Calu3 (cell line): ENCODE measurements around the gene HNRNPK. TPM values are rescaled to one million over a fixed set of nuclear protein-coding genes. Genes with fewer than 3 reads are reported as not detected.

Experiments
- Bru-seq: library from RNA; stranded (reverse); fragments of 400-500 nt; gene quantifications from one replicate; lab custom pipeline; 2021; lab: Mats Ljungman, UMichigan
- BruChase-seq, 2 experiments: library from RNA; stranded (reverse); fragments of 400-500 nt; gene quantifications; one replicate each; lab custom pipeline; 2021; lab: Mats Ljungman, UMichigan
- BruUV-seq: library from RNA; stranded (reverse); fragments of 400-500 nt; replicated peaks from 2 replicates; lab custom pipeline; 2021; lab: Mats Ljungman, UMichigan
- CTCF ChIA-PET: fragments of 300-600 bp; sonication (Branson Sonifier 250); formaldehyde crosslinking; loops from one replicate; lab custom pipeline; 2022; ENCODE audit warnings: antibody characterized with exemption; lab: Charles Lee
- DNase-seq: peaks from one replicate; pipeline ENCODE4 v3.0.0; 2022
- H3K27ac Mint-ChIP-seq: one replicate; pipeline ENCODE4 v1.8.0; 2022; ENCODE audit warnings: mixed read lengths; ENCODE audit not compliant: unreplicated experiment
- H3K27me3 Mint-ChIP-seq: one replicate; pipeline ENCODE4 v1.8.0; 2022; ENCODE audit warnings: mixed read lengths; ENCODE audit not compliant: unreplicated experiment
- H3K36me3 Mint-ChIP-seq: one replicate; pipeline ENCODE4 v1.8.0; 2022; ENCODE audit warnings: mild to moderate bottlenecking, moderate library complexity, mixed read lengths; ENCODE audit not compliant: insufficient read depth, unreplicated experiment
- H3K4me1 Mint-ChIP-seq: one replicate; pipeline ENCODE4 v1.8.0; 2022; ENCODE audit warnings: mild to moderate bottlenecking, low read depth, mixed read lengths; ENCODE audit not compliant: unreplicated experiment
- H3K4me3 Mint-ChIP-seq: one replicate; pipeline ENCODE4 v1.8.0; 2022; ENCODE audit warnings: mild to moderate bottlenecking, low read depth, moderate library complexity, mixed read lengths; ENCODE audit not compliant: unreplicated experiment
- H3K9me3 Mint-ChIP-seq: one replicate; pipeline ENCODE4 v1.8.0; 2022; ENCODE audit warnings: low read depth, mixed read lengths; ENCODE audit not compliant: unreplicated experiment
- CTCF ChIP-seq: fragments of 200-600 bp; IDR thresholded peaks from one replicate; pipeline ENCODE4 v1.8.0; 2022; ENCODE audit warnings: antibody characterized with exemption; ENCODE audit not compliant: unreplicated experiment
- intact Hi-C: fragments of 100-400 bp; cut with micrococcal nuclease; formaldehyde crosslinking; loops from one replicate; pipeline ENCODE4 v1.10.0; 2022; ENCODE audit not compliant: unreplicated experiment
- long read RNA-seq: library from polyadenylated mRNA; stranded (forward); transcript quantifications from one replicate; pipeline ENCODE4 v2.0.0, GENCODE V29; 2022
- total RNA-seq: library from RNA; stranded (reverse); gene quantifications from 2 replicates; pipeline ENCODE4 v1.2.3, GENCODE V29; 2022

HNRNPK gene
- total RNA-seq (517 and 543 TPM in 2 replicates), Bru-seq, nascent RNA (percentile 99 among the genes with signal in this experiment), BruChase-seq, experiment 1, labeled RNA remaining after a 6-hour chase (percentile 100 among the genes with signal in this experiment), BruChase-seq, experiment 2, labeled RNA remaining after a 2-hour chase (percentile 99 among the genes with signal in this experiment)
- long read RNA-seq, partial matches to known transcripts: 59 of 810 reads
- long read RNA-seq, other reads (novel, unspliced or antisense): 748 of 810 reads

GRCh38 chr9:83979812-83980394, at the start of gene HNRNPK:
Gene HNRNPK (minus strand): TSS chr9:83980215. CDS start chr9:83978252, 1,963 bp downstream.
- CTCF ChIA-PET: interaction anchor here (0.5 to 0.6 kb wide), 2 partner anchors 40 to 151 kb away, joined by 3 to 7 read pairs; no protein-coding TSS in a partner anchor
- Mint-ChIP-seq H3K27me3 (no peaks in the 10 kb centered on the region), H3K36me3 (peaks cover 74% of the 10 kb centered on the region), H3K4me1 (peaks cover 22% of the 10 kb centered on the region), H3K9me3 (no peaks in the 10 kb centered on the region), H3K27ac (peak within 1 kb of the TSS; percentile 94), H3K4me3 (peak within 1 kb of the TSS; percentile 87)
- no TSS peak for BruUV-seq
- intact Hi-C loops: no loop called here
- TF ChIP-seq CTCF: no peak
- DNase-seq: peak; percentile 98

- intact Hi-C loops: no loop called here
- H3K4me3 Mint-ChIP-seq: no peak overlapping the region
- H3K27ac Mint-ChIP-seq: no peak overlapping the region
- no peak for TF ChIP-seq CTCF
- CTCF ChIA-PET: no interaction called here
- no peaks in the 10 kb centered on the region for H3K4me1 Mint-ChIP-seq
- H3K27me3 Mint-ChIP-seq: peaks cover 23% of the 10 kb centered on the region
- H3K9me3 Mint-ChIP-seq: peaks cover 2% of the 10 kb centered on the region
- no TSS peak for BruUV-seq
- no peak for DNase-seq
- H3K36me3 Mint-ChIP-seq: no peaks in the 10 kb centered on the region
Observed at GRCh38 chr9:84027201-84027600, 47.2 kb upstream of the HNRNPK start.

GRCh38 chr9:84024041-84024575, 44.1 kb upstream of the HNRNPK start:
- CTCF ChIA-PET: no interaction called here

GRCh38 chr9:84007662-84008061, 27.6 kb upstream of the HNRNPK start:
- BruUV-seq: no TSS peak
- CTCF ChIA-PET: no interaction called here
- no peaks in the 10 kb centered on the region for H3K4me1 Mint-ChIP-seq
- no peak overlapping the region for H3K4me3 Mint-ChIP-seq
- H3K27me3 Mint-ChIP-seq: no peaks in the 10 kb centered on the region
- H3K36me3 Mint-ChIP-seq: no peaks in the 10 kb centered on the region
- no peak overlapping the region for H3K27ac Mint-ChIP-seq
- no peak for TF ChIP-seq CTCF
- intact Hi-C loops: no loop called here
- DNase-seq: no peak
- H3K9me3 Mint-ChIP-seq: no peaks in the 10 kb centered on the region

More at GRCh38 chr9:84024041-84024575, 44.1 kb upstream of the HNRNPK start:
- no peak for TF ChIP-seq CTCF
- H3K27me3 Mint-ChIP-seq: peaks cover 23% of the 10 kb centered on the region
- no TSS peak for BruUV-seq
- no peaks in the 10 kb centered on the region for H3K4me1 Mint-ChIP-seq
- H3K27ac Mint-ChIP-seq: no peak overlapping the region
- intact Hi-C loops: no loop called here
- no peaks in the 10 kb centered on the region for H3K36me3 Mint-ChIP-seq
- no peak overlapping the region for H3K4me3 Mint-ChIP-seq
- peaks cover 2% of the 10 kb centered on the region for H3K9me3 Mint-ChIP-seq
- DNase-seq: no peak
